Stimulated activated CD4-positive, alpha-beta T cell treated with anti-CD3 and anti-CD28 coated beads, Interleukin-2, amount 100 ng/mL, for 48 hours (primary cell): ENCODE data around the gene SH2D5.

Experiments
- DNase-seq, 2 donors: peaks; one replicate each; pipeline ENCODE4 v3.0.0-alpha.2; 2020

SH2D5 gene

DNA sequence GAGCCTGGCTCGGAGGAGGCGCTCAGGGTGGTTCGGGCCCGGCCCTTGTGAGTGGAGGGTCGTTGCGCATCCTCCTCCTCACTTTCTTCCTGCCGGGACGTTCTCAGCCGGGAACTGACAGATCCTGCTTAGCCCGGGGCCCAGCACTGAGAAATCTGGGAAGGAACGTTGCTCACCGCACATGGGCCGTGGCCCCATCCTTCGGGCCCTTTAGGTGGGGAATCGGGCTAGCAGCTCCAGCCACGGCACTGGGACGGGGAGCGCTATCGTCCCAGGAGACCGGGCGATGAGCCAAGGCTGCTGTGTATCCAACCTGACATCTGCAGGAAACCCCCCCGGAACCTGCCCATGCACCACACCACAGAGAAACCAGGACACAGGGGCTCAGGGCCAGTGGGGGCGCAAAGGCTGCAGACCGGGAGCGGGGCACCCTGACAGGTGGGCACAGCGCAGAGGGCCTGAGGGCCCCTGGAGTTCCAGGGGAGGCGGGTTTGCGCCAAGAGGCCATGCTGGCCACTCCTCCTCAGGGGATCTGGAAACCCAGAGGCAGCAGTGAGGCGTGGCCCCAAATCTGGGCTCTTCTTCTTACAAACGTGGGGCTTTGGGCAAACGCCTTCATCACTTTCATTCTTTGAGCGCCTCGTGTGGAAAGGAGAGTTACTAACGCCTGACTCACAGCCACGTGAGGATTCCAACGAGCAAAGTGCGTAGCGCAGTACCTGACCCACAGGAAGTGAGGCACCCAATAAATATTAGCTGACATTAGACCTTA, at the start of gene SH2D5:
Gene SH2D5 (minus strand): TSS at position 116 of the 772 bp plus-strand sequence. CDS start 4,659 bp downstream, outside the sequence.
- peak; percentile 54 to 59 for DNase-seq

- DNase-seq, result no peak
Observed at GRCh38 chr1:20775700-20776099, 43.2 kb upstream of the SH2D5 start.

GRCh38 chr1:20771780-20772179, 39.3 kb upstream of the SH2D5 start:
- no peak for DNase-seq

GRCh38 chr1:20770314-20771087, 38.0 kb upstream of the SH2D5 start:
- no peak for DNase-seq

DNA sequence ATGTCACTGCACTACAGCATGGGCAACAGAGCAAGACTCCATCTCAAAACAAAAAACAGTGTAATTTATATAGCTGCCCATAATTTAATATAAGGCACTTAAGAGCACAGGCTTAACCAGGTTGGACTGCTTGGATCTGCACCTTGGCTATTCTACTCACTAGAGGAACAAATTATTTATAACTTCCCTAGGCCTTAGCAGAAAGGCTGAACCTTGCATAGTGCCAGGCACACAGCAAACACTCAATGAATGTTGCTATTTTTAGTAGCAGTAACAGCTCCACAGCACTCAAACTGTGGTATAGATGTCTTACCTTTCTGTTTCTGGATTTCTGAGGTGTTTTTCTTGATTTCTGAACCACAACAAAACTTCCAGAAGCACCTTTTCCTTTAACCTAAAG, 34.8 kb upstream of the SH2D5 start:
- no peak for DNase-seq

- DNase-seq, result no peak
Observed at GRCh38 chr1:20763417-20763816, 30.9 kb upstream of the SH2D5 start.

DNA sequence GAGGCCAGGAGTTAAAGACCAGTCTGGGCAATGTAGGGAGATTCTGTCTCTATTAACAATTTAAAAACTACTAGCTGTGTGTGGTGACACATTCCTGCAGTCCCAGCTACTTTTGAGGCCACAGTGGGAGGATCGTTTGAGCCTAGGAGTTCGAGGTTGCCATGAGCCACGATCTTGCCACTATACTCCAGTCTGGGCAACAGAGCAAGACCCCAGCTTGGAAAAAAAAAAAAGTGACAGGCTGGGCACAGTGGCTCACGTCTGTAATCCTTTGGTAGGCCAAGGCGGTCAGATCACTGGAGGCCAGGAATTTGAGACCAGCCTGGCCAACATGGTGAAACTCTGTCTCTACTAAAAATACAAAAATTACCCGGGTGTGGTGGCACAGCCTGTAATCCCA, 27.8 kb upstream of the SH2D5 start:
- no peak for DNase-seq

DNA sequence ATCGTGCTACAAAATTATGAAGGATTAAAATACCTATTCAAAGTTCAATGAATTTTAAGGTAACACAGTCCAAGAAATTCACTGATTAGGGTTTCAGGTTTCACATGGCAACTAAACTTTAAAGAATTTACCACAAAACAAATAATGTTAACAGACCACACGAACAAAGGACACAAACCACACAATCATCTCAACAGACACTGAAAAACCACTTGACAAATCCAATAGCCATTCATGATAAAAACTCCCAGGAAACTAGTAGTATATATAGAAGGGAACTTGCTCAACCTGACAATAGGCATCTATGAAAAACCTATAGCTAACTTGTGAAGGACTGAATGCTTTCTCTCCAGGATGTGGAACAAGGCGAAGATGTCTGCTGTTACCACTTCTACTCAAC, 21.1 kb upstream of the SH2D5 start:
- DNase-seq, result no peak

- no peak for DNase-seq
Observed at GRCh38 chr1:20751462-20751990, 19.0 kb upstream of the SH2D5 start.

- no peak for DNase-seq
Observed at GRCh38 chr1:20742671-20743070, 10.2 kb upstream of the SH2D5 start.

DNA sequence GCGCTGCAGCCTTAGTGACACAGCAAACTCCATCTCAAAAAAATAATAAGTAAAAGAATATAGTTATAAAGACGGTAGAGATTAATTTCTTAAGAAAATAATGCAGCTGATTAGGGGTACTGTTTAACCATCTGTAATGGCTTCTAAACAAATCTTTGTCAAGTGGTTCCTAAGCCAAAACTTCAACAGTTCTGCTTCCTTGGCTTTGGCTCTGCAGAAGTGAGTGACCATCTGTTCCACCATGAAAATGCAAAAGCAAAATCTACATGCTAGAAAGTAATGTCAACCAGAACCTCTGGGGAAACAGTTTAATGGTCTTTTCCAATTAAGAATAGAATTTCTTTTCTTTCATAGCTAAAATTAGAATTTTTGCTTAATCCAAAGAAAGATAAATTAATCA, 8.3 kb upstream of the SH2D5 start:
- DNase-seq, result no peak

DNA sequence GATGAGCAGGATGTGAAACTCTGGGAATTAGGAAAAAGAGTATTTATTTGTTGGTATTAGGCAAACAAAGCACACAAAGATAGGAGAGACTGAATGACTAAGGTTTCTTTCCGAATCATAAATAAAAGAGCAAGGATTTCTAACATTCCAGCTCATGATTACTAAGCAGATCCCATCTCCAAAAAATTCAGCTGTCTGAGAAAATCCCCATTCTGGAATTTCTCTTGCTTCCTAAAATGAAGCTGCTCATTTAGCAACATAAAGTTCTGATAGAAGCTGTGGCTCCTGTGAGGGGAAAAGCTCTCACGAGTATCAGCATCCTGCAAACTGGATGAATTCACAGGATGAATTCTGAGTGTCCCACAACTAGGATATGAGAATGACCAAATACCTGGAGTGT, 6.7 kb upstream of the SH2D5 start:
- DNase-seq, result no peak

- DNase-seq, result no peak
Observed at GRCh38 chr1:20735581-20736111, 3.1 kb upstream of the SH2D5 start.

- DNase-seq, result no peak
Observed at GRCh38 chr1:20733360-20733975, 965 bp upstream of the SH2D5 start.

GRCh38 chr1:20732071-20732587, 374 bp downstream of the SH2D5 start:
- DNase-seq, result peak; percentile 38 to 44

DNA sequence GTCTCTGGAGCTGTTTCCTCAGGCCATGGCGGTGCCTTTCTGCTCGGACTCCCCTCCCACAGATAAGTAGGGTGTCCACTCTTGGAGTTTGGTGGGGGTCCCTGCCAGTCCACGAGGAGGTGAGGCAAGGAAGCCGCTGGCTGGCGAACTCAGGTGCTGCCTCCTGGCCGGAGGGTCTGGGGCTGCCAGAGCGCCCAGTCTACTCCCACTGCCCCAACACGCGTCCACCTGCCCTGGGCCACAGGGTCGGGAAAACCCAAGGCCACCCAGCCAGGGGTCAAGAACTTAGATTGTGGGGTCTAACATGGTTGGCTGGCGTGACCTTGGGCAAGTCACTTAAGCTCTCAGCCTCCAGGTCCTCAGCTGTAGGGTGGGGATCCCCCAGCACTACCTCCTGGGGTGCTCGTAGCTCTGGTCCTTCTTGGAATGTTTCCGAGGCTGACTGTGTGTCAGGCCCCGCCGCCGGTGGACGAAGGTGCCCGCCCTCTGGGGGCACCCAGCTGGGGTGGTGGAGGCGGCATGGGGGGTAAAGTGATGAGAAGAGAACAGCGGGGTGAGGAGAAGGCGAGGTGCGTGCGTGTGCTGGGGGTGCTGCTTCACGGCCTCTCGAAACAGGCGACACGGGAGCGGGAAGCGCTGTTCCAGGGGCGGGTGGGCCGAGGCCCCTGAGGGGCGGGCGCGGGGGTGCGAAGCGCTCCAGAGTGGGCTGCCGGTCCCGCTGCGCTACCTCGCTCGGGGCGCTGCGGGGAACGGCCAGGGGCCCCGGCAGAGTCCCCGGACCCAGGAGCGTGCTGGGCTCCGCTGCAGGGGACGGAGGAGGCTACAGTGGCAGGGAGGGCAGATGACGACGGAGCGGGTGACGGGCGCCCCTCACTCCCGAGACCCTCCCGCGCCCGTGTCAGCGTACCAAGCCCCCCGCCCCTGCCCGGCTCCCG, 1.2 kb downstream of the SH2D5 start:
- DNase-seq, result no peak

- no peak for DNase-seq
Observed at GRCh38 chr1:20730690-20731056, 1.8 kb downstream of the SH2D5 start.

DNA sequence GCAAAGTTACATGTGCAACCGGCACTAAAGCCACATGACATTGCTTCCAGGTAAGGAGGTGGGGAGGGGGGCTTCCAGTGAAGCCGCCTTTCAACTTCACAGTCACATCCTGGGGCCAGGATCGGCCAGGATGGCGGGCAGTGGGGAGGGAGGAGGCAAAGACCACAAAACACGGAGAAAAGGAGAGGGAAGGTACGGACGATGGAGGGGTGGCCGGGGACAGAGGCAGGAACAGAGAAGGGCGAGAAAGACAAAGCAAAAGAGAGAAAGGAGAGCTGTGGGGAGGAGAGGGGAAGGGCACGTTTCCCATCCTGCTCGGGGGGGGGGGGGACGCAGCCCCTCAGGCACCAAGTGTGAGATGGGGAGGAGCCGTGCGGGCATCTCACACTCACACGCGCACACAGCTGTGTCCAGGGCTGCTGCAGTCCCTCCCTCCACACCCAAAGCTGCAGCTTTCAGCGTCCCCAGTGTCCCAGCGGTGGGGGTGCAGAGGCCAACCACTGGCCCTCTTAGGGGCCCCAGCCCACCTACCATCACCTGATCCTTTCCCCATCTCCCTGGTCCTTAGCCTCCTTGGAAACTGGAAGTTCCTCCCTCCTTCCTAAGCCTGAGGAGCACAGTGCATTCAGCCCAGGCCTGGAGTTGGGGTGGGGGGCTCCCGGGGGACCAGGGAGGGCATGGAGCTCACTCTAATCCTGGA, 2.4 kb downstream of the SH2D5 start:
- no peak for DNase-seq

DNA sequence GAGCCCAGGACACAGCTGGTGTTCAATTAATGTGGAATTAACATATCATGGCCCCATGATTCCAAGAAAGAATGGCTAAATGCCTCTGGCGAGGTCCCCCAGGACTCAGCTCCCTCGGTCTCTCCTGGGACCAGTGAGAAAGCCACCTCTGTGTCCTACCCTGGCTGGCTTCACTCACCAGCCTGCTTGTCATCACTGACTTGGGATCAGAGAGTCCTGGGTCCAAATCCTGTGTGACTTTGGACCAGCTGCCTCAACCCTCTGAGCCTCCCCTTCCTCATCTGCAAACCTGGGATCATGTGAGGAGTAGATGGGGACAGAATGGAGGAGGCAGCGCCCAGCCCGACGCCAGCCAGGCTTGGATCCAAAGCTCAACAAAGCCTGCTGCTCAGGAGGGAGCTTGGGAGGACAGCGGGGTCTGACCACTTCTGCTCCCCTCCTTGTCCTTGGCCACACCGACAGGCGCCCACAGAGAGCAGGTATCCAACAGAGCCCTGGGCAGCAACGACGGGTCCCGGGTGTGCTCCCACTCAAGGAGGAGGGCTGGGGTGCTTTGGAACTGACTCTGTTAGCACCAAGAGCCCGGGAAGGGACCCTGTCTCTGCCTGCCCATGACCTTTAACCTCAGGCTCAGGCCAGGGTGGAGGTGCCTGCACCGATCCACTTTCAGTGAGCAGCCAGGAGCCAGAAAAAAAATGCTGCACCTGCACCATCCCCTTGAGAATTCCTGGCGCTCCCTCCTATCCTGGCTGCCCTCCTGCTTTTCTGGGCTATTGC, 3.2 kb downstream of the SH2D5 start:
- no peak for DNase-seq

GRCh38 chr1:20728371-20729154, 3.9 kb downstream of the SH2D5 start:
- no peak for DNase-seq
